Astrocyte of the cerebellum (primary cell): ENCODE measurements around the gene PLEKHA8.

Experiments used
- DNase-seq: peaks from one replicate; pipeline ENCODE4 v3.0.0-alpha.2; 2011; ENCODE audit warnings: low read depth
- H3K4me3 ChIP-seq: 2 replicates; pipeline ENCODE4 v1.5.1; 2011; ENCODE audit warnings: mild to moderate bottlenecking, low read depth, low read length, moderate library complexity
- CTCF ChIP-seq: IDR thresholded peaks from 2 replicates; pipeline ENCODE4 v1.5.1; 2012; ENCODE audit warnings: low read length, low read depth, moderate library complexity, mild to moderate bottlenecking; ENCODE audit errors: missing control alignments
- in situ Hi-C: cut with HindIII; loops from 2 replicates; pipeline ENCODE4 v1.10.0; 2017; ENCODE audit warnings: low sequenced_read_pairs

The PLEKHA8 gene

GRCh38 chr7:30102281-30102680, 74.1 kb downstream of the PLEKHA8 start:
- no peak for TF ChIP-seq CTCF
- DNase-seq: no peak
- in situ Hi-C loops: no loop called here
- H3K4me3 ChIP-seq: no peak overlapping the region

- H3K4me3 ChIP-seq: no peak overlapping the region
- no peak for TF ChIP-seq CTCF
- no peak for DNase-seq
- in situ Hi-C loops: no loop called here
Observed at GRCh38 chr7:30104157-30104556, 75.9 kb downstream of the PLEKHA8 start.

DNA sequence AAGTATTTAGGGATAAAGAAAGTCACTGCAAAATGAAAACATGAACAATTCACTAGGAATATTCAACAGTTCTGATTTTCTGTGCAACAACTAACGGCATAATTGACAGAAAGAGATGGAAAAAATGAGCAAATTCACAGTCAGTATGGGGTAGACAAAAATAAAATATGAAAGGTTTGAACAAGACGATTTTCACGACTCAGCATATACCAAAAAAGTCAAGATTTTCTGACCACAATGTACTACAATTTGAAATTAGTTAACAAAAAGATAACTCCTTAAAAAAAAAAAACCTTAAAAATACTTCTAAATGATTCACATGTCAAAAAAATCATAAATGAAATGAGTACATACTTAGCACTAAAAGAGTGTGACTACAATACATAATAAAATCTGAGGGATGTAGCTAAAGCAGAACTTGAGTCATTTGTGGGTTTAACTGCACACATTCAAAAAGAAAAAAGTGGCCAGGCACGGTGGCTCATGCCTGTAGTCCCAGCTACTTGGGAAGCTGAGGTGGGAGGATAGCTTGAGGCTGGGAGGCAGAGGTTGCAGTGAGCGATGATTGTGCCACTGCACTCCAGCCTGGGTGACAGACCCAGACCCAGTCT, 84.0 kb downstream of the PLEKHA8 start:
- no peak overlapping the region for H3K4me3 ChIP-seq
- in situ Hi-C loops: no loop called here
- no peak for DNase-seq
- TF ChIP-seq CTCF: no peak

GRCh38 chr7:30113144-30113543, 84.9 kb downstream of the PLEKHA8 start:
- no peak overlapping the region for H3K4me3 ChIP-seq
- no peak for DNase-seq
- in situ Hi-C loops: no loop called here
- no peak for TF ChIP-seq CTCF

DNA sequence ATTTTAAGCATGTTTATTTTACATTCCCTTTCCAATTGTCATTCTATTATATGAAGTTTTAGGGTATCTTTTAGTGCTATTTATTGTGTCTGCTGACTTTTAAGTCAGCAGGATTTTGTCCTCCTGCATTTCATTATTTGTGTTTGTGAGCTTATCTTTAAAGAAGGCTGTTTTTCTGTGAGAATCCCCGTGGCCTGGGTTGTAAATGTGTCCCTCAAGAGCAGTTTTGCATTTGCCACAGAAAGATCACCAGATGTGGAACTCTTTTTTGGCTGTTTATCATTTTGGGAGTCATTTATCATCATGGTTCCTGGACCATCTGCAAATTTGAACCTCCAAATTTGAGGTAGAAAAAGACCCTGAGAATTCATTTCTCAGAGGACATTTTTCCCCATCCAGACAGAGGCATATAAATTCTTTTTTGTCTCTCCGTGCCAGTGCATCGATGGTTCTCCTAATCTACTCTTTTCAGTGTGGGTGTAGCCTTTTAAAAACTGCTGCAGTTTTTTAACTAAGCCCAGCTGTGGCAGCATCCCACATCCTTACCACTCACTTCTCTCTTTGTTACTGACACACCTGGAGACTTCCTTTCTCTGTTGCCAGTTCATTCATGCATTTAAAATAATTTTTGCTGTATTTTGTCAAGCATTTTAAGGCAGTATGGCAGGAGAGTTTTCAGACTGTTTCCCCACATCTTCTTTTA, 86.5 kb downstream of the PLEKHA8 start:
- DNase-seq: no peak
- no peak overlapping the region for H3K4me3 ChIP-seq
- in situ Hi-C loops: no loop called here
- no peak for TF ChIP-seq CTCF

DNA sequence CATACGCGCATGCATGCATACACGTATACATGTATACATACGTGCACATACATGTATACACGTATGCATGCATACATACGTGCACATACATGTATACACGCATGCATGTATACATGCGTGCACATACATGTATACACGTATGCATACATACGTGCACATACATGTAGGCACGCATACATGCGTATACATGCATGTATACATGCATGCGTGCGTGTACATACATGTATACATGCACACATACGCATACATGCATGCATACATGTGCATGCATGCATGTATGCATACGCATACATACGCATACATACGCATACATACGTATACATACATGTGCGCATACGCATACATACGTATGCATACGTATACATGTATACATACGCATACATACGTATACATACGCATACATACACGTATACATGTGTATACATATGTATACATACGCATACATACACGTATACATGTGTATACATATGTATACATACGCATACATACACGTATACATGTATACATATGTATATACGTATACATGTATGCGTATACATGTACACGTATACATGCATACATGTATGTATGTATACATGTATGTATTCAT, 87.6 kb downstream of the PLEKHA8 start:
- H3K4me3 ChIP-seq: no peak overlapping the region
- DNase-seq: no peak
- TF ChIP-seq CTCF: no peak
- in situ Hi-C loops: no loop called here
